ENCODE data around the gene CCDC87. TPM values are rescaled to one million over a fixed set of nuclear protein-coding genes. Genes with fewer than 3 reads are reported as not detected.

The CCDC87 gene
- total RNA-seq, 2 donors from 2014 or later: not detected

GRCh38 chr11:66562907-66563583, 29.8 kb downstream of the CCDC87 start:
- H3K9me3 Mint-ChIP-seq: no peaks in the 10 kb centered on the region
- no peak for DNase-seq (ENCODE audit: low spot score)
- ATAC-seq: no peak
- no peaks in the 10 kb centered on the region for H3K27me3 Mint-ChIP-seq
- no peak overlapping the region for H3K4me3 Mint-ChIP-seq
- H3K36me3 Mint-ChIP-seq: no peaks in the 10 kb centered on the region
- peaks cover 0 to 2% of the 10 kb centered on the region in 2 donors for H3K4me1 Mint-ChIP-seq (ENCODE audit: low read depth in 2 of 2)
- no peak overlapping the region for H3K27ac Mint-ChIP-seq

DNA sequence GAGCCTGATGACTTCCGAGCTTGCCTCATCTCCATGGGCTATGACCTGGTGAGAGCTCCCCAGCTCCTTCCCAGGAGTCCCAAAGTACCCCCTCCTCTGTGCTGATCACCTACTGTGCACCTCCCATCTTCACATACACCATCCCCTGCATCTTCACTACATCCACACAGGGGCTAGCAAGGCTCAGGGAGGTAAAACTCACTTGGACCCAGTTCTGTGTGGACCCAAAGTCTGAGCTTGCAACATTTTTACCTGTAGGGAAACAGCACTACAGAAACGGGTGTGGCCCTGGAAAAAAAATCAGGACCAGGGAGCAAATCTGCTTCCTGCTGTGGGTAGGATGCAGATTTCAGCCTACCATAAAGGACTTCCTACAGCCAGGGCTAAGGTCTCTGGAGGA, 30.6 kb downstream of the CCDC87 start:
- H3K9me3 Mint-ChIP-seq: no peaks in the 10 kb centered on the region
- peaks cover 0 to 2% of the 10 kb centered on the region in 2 donors for H3K4me1 Mint-ChIP-seq (ENCODE audit: low read depth in 2 of 2)
- H3K36me3 Mint-ChIP-seq: no peaks in the 10 kb centered on the region
- ATAC-seq: no peak
- no peak overlapping the region for H3K27ac Mint-ChIP-seq
- DNase-seq (ENCODE audit: low spot score): no peak
- peaks cover 0 to 1% of the 10 kb centered on the region in 2 donors for H3K27me3 Mint-ChIP-seq
- H3K4me3 Mint-ChIP-seq: no peak overlapping the region

- no peak for DNase-seq (ENCODE audit: low spot score)
- no peak overlapping the region for H3K4me3 Mint-ChIP-seq
- H3K27me3 Mint-ChIP-seq: peaks cover 0 to 3% of the 10 kb centered on the region in 2 donors
- H3K4me1 Mint-ChIP-seq (ENCODE audit: low read depth in 2 of 2): peaks cover 0 to 2% of the 10 kb centered on the region in 2 donors
- H3K9me3 Mint-ChIP-seq: no peaks in the 10 kb centered on the region
- no peak for ATAC-seq
- no peak overlapping the region for H3K27ac Mint-ChIP-seq
- H3K36me3 Mint-ChIP-seq: no peaks in the 10 kb centered on the region
These were observed 31.0 kb downstream of the CCDC87 start for GRCh38 chr11:66561975-66562248.

GRCh38 chr11:66561178-66561974, 31.5 kb downstream of the CCDC87 start:
- H3K36me3 Mint-ChIP-seq: no peaks in the 10 kb centered on the region
- peaks cover 0 to 3% of the 10 kb centered on the region in 2 donors for H3K27me3 Mint-ChIP-seq
- DNase-seq (ENCODE audit: low spot score) (no peak), ATAC-seq (no peak)
- H3K4me1 Mint-ChIP-seq (ENCODE audit: low read depth in 2 of 2): peaks cover 0 to 2% of the 10 kb centered on the region in 2 donors
- no peak overlapping the region for H3K4me3 Mint-ChIP-seq
- H3K9me3 Mint-ChIP-seq: no peaks in the 10 kb centered on the region
- no peak overlapping the region for H3K27ac Mint-ChIP-seq

GRCh38 chr11:66559866-66560676, 32.8 kb downstream of the CCDC87 start:
- ATAC-seq (no peak), DNase-seq (ENCODE audit: low spot score) (no peak)
- Mint-ChIP-seq H3K36me3 (no peaks in the 10 kb centered on the region), H3K9me3 (no peaks in the 10 kb centered on the region), H3K4me1 (ENCODE audit: low read depth in 2 of 2) (no peaks in the 10 kb centered on the region), H3K27me3 (peaks cover 0 to 6% of the 10 kb centered on the region in 2 donors), H3K4me3 (no peak overlapping the region), H3K27ac (no peak overlapping the region)

- Mint-ChIP-seq H3K9me3 (no peaks in the 10 kb centered on the region), H3K4me3 (no peak overlapping the region), H3K27me3 (peaks cover 0 to 6% of the 10 kb centered on the region in 2 donors), H3K27ac (no peak overlapping the region), H3K4me1 (ENCODE audit: low read depth in 2 of 2) (no peaks in the 10 kb centered on the region), H3K36me3 (no peaks in the 10 kb centered on the region)
- no peak for DNase-seq (ENCODE audit: low spot score)
- ATAC-seq: peak in 1 of 2 donors; percentile 58
These were observed 33.6 kb downstream of the CCDC87 start for GRCh38 chr11:66559142-66559865.

DNA sequence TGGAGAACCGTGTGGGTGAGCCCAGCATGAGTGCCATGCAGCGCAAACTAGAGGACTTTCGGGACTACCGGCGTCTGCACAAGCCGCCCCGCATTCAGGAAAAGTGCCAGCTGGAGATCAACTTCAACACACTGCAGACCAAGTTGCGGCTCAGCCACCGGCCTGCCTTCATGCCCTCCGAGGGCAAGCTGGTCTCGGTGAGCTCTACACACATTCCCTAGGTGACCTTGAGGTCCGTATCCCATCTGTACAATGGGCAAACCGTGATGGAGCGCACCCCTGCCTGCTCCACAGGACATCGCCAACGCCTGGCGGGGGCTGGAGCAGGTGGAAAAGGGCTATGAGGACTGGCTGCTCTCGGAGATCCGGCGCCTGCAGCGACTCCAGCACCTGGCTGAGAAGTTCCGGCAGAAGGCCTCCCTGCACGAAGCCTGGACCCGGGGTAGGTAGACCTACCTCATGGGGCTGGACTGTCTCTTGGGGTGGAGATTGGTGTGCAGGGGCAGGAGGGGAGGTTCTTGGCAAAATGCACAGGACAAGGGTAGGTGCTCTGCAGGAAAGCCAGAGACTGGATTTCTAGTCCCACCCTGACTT, 35.0 kb downstream of the CCDC87 start:
- Mint-ChIP-seq H3K27me3 (peaks cover 0 to 6% of the 10 kb centered on the region in 2 donors), H3K4me3 (no peak overlapping the region), H3K9me3 (no peaks in the 10 kb centered on the region), H3K27ac (no peak overlapping the region), H3K36me3 (no peaks in the 10 kb centered on the region), H3K4me1 (ENCODE audit: low read depth in 2 of 2) (no peaks in the 10 kb centered on the region)
- ATAC-seq (no peak), DNase-seq (ENCODE audit: low spot score) (no peak)

DNA sequence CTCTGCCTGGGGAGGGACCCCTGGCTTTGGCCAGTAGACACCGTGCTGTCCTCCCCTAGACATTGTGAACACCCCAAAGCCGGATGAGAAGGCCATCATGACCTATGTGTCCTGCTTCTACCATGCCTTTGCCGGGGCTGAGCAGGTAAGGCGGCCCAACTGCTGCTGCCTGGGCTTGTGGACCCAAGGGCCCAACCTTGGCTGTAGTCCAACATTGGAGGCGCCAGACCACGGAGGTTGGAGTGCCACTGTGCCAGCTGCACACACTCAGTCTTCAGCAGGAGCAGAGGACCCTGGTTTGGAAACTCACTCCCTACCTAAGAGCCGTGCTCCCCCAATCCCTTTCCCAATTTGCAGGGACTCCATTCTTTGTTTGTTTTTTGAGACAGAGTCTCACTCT, 36.8 kb downstream of the CCDC87 start:
- no peak for ATAC-seq
- Mint-ChIP-seq H3K36me3 (no peaks in the 10 kb centered on the region), H3K4me1 (ENCODE audit: low read depth in 2 of 2) (no peaks in the 10 kb centered on the region), H3K27me3 (peaks cover 0 to 6% of the 10 kb centered on the region in 2 donors), H3K9me3 (no peaks in the 10 kb centered on the region), H3K27ac (no peak overlapping the region), H3K4me3 (no peak overlapping the region)
- no peak for DNase-seq (ENCODE audit: low spot score)

- ATAC-seq (no peak), DNase-seq (ENCODE audit: low spot score) (no peak)
- H3K27ac Mint-ChIP-seq: no peak overlapping the region
- no peaks in the 10 kb centered on the region for H3K36me3 Mint-ChIP-seq
- no peaks in the 10 kb centered on the region for H3K4me1 Mint-ChIP-seq (ENCODE audit: low read depth in 2 of 2)
- H3K9me3 Mint-ChIP-seq: no peaks in the 10 kb centered on the region
- H3K4me3 Mint-ChIP-seq: no peak overlapping the region
- peaks cover 0 to 6% of the 10 kb centered on the region in 2 donors for H3K27me3 Mint-ChIP-seq
These were observed 37.4 kb downstream of the CCDC87 start for GRCh38 chr11:66555416-66555815.

DNA sequence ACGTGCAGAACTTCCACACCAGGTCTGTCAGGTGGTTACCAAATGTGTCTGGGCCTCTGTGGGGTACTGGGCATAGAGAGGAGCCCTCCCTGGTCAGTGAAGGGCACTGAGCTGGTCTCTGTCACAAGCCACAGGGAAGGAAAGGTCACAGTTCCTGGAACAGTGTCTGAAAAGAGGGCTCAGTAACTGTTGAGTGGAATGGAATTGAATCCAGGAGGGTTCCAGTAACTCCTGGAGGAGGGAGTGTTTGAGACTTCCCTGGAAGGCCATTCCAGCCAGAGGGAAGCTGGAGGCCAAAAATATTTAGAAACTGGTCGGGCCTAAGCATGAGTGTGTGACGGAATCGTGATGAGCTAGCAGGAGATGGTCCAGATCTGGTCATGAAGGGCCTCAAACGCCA, 38.3 kb downstream of the CCDC87 start:
- Mint-ChIP-seq H3K9me3 (no peaks in the 10 kb centered on the region), H3K27me3 (peaks cover 0 to 6% of the 10 kb centered on the region in 2 donors), H3K4me3 (no peak overlapping the region), H3K36me3 (no peaks in the 10 kb centered on the region), H3K27ac (no peak overlapping the region), H3K4me1 (ENCODE audit: low read depth in 2 of 2) (no peaks in the 10 kb centered on the region)
- no peak for ATAC-seq
- DNase-seq (ENCODE audit: low spot score): no peak

GRCh38 chr11:66550887-66551286, 42.0 kb downstream of the CCDC87 start:
- Mint-ChIP-seq H3K36me3 (no peaks in the 10 kb centered on the region), H3K4me3 (no peak overlapping the region), H3K27ac (no peak overlapping the region), H3K4me1 (ENCODE audit: low read depth in 2 of 2) (no peaks in the 10 kb centered on the region), H3K27me3 (peaks cover 0 to 6% of the 10 kb centered on the region in 2 donors), H3K9me3 (no peaks in the 10 kb centered on the region)
- no peak for DNase-seq (ENCODE audit: low spot score)
- ATAC-seq: no peak

GRCh38 chr11:66549696-66550095, 43.2 kb downstream of the CCDC87 start:
- Mint-ChIP-seq H3K4me3 (no peak overlapping the region), H3K36me3 (no peaks in the 10 kb centered on the region), H3K9me3 (no peaks in the 10 kb centered on the region), H3K27me3 (peaks cover 0 to 3% of the 10 kb centered on the region in 2 donors), H3K27ac (no peak overlapping the region), H3K4me1 (ENCODE audit: low read depth in 2 of 2) (peaks cover 4 to 6% of the 10 kb centered on the region in 2 donors)
- no peak for ATAC-seq
- DNase-seq (ENCODE audit: low spot score): no peak
